LNCAP (cell line): ENCODE measurements around the gene LCN12.

Experiments
- TF ChIP-seq, protein P1 (sequence below): fragments of 450-650 bp; IDR thresholded peaks from 2 replicates; pipeline ENCODE4 v1.5.1; 2017; ENCODE audit warnings: mild to moderate bottlenecking

LCN12 gene, protein sequence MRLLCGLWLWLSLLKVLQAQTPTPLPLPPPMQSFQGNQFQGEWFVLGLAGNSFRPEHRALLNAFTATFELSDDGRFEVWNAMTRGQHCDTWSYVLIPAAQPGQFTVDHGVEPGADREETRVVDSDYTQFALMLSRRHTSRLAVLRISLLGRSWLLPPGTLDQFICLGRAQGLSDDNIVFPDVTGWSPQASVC

DNA sequence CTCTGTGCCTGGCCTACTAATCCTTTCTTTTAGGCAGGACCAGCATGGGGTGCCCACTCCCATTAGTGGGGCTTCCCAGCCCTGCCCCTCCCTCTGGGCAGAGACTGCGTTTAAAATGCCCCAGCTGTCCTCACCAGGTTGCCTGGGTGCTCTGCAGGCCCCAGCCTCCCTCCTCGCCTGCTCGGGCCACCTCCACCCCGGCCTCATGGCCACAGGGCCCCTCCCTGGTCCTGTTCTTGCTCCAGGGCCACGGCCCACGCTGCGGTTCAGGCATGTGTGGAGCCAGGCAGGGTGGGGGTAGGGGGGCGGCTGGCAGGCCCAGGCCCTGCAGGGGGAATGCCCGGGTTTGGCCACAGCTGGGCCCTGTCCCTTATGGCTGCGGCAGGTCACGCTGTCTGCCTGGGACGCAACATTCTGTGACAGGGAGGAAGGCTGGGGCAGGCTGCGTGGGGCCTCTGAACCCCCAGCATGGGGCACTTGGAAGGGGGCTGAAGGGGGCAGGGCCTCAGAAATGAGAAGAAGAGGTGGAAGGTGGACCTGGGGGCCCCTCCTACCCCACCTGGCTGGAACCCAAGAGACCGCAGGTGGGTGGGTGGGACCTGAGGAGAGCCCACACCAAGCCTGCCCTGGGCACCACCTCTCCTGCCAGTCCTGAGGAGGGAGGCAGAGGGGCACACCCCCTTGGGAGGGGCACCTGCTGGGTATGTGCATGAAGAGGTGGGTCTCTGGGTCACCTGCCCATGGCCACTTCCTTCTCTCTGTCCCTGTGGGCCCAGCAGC lies at the start of gene LCN12:
Gene LCN12 (plus strand): TSS at position 733 of the 780 bp plus-strand sequence. CDS start 55 bp downstream, outside the sequence.
- TF ChIP-seq, protein P1, sequence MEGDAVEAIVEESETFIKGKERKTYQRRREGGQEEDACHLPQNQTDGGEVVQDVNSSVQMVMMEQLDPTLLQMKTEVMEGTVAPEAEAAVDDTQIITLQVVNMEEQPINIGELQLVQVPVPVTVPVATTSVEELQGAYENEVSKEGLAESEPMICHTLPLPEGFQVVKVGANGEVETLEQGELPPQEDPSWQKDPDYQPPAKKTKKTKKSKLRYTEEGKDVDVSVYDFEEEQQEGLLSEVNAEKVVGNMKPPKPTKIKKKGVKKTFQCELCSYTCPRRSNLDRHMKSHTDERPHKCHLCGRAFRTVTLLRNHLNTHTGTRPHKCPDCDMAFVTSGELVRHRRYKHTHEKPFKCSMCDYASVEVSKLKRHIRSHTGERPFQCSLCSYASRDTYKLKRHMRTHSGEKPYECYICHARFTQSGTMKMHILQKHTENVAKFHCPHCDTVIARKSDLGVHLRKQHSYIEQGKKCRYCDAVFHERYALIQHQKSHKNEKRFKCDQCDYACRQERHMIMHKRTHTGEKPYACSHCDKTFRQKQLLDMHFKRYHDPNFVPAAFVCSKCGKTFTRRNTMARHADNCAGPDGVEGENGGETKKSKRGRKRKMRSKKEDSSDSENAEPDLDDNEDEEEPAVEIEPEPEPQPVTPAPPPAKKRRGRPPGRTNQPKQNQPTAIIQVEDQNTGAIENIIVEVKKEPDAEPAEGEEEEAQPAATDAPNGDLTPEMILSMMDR: no peak

DNA sequence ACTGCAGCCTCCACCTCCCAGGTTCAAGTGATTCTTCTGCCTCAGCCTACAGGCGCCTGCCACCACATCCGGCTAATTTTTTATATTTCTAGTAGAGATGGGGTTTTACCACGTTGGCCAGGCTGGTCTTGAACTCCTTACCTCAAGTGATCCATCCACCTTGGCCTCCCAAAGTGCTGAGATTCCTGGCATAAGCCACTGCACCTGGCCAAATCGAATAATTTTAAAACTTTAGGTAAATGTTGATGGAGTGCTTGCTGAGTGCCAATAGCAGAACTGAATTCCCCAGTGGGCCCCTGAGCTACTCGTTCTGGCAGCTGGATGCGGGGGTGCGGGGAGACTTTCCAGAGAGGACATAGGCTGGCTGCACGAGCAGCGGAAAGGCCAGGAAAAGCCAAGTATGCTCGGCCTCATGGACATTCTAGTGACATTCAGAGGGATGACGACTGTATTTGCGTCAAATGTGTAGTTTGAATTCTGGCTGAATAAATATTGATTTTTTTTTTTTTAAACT lies 49.0 kb upstream of the LCN12 start:
- TF ChIP-seq, protein P1: no peak

DNA sequence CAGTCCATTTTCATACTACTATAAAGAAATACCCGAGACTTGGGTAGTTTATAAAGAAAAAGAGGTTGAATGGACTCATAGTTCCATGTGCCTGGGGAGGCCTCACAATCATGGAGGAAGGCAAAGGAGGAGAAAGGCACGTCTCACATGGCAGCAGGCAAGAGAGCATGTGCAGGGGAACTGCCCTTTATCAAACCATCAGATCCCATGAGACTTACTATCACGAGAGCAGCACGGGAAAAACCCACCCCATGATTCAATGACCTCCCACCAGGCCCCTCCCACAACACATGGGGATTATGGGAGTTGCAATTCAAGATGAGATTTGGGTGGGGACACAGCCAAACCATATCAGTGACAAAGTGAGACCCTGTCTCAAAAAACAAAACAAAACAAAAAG lies 45.8 kb upstream of the LCN12 start:
- TF ChIP-seq, protein P1: no peak

DNA sequence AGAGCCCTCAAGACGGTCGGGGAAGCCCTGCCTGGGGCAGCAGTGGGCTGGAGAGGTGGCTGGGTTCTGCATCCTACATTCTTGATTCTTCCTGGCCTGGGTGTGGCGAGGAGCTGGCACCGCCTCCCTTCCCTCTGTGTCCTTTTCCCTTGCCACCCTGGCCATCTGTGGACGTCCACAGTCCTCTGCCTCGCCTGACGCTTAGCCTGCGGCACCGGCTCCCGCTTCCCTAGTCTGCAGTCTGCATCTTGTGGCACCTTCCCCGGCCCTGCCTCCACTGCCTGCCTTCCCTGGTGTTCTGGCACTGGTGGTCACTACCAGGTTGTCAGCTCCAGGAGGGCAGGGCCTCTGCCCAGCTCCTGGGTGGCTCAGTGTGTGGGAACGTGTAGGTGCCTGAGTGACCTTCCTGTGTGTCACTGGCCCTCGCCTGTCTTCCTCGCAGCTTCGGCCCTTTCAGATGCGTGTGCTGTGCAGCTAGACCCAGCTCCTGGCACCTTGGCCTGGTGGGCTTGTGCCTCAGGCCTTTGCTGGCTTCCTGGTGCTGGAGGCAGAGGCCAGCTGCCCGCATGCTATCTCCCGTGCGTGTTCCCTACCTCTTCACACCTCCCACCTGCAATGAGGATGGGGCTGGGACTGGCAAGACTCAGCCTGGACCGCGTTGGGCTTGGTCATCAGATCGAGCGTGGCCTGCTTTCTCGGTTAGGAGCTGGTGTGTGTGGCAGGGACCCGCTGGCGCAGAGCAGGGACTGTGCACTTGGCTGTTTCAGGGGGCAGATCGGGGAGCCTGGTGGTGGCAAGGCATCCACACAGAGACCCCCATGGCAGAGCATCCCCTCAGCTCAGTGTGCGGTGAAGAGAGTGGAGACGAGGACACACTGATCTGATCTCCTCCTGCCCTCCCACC lies 44.8 kb upstream of the LCN12 start:
- TF ChIP-seq, protein P1: no peak

DNA sequence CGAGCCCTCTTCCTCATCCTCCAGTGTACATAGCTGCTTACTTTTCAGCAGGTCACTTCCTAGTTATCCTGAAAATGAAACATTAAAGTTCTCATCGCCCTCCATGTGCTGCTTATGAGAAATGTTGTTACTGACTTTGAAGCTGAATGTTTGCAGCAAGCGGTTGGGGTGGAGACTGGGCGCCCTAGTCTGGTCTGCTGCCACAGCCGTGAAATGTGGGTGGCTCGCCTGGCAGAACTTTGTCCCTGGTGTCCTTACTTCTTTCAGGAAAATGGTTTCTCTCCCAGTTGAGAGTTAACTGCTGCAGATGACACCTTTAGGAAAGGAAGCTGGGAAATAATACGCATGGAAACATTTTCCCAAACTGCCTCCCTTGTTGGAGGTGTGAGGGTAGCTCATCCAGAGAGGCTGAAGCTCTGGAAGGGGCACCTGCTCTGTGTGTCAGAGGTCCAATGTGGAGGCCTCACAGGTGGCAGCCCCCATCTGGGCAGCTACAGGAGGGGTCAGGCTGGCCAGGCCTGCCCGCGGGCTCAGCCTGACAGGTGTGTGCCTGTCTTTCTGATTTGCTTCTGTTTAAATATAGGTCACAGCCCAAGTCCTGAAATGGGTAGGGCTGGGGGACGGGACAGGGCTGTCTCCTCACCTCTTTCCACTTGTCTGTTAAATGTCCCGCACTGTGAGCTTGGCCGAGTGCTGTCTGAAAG lies 41.7 kb upstream of the LCN12 start:
- TF ChIP-seq, protein P1: no peak

DNA sequence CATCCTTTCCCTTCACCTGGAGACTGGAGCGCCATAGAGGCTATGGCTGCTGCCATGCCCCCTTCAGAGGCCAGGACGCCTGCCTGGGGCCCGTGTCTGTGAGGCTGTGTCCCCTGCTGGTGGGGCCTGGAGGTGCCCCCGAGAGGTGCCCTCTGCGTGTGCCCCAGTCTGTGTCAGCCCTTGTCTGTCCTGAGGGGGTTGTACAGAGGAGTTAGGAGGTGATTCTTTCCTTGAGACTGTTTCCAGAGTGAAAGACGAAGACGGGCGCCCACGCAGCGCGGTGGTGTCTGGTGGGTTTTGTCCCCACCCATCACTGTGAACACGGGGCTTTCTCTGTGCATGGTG lies 41.2 kb upstream of the LCN12 start:
- TF ChIP-seq, protein P1: no peak
